Neural progenitor cell (in vitro differentiated cells): ENCODE measurements around the gene OCIAD2. TPM values are rescaled to one million over a fixed set of nuclear protein-coding genes. Genes with fewer than 3 reads are reported as not detected.
"Not testable (repeated sequence)": the region's sequence is repeated elsewhere in the genome, so short reads cannot be mapped to it uniquely, and the experiment has no call there.

ENCODE experiments used
- DNase-seq: peaks from one replicate; pipeline ENCODE4 v3.0.0-alpha.2; 2016; ENCODE audit warnings: low spot score
- H2AFZ ChIP-seq: fragments of 200-600 bp; sonication (generic); replicated peaks from 2 replicates; pipeline ENCODE4 v1.6.1; 2016; ENCODE audit warnings: antibody characterized with exemption
- H3F3A ChIP-seq: fragments of 200-600 bp; sonication (generic); 2 replicates; pipeline ENCODE4 v1.6.1; 2016; ENCODE audit warnings: antibody characterized with exemption, low read depth
- H3K27ac ChIP-seq: fragments of 200-600 bp; sonication (generic); 2 replicates; pipeline ENCODE4 v1.5.1; 2016; ENCODE audit warnings: mild to moderate bottlenecking
- H3K27me3 ChIP-seq: fragments of 200-600 bp; sonication (generic); 2 replicates; pipeline ENCODE4 v1.6.1; 2016; ENCODE audit warnings: mild to moderate bottlenecking, moderate library complexity
- H3K36me3 ChIP-seq: fragments of 200-600 bp; sonication (generic); 2 replicates; pipeline ENCODE4 v1.5.1; 2016
- H3K4me1 ChIP-seq: fragments of 200-600 bp; sonication (generic); 2 replicates; pipeline ENCODE4 v1.6.1; 2016; ENCODE audit warnings: mixed run types
- H3K4me2 ChIP-seq: fragments of 200-600 bp; sonication (generic); 2 replicates; pipeline ENCODE4 v1.6.1; 2016
- H3K4me3 ChIP-seq: fragments of 200-600 bp; sonication (generic); 2 replicates; pipeline ENCODE4 v1.5.1; 2016
- H3K79me2 ChIP-seq: fragments of 200-600 bp; sonication (generic); 2 replicates; pipeline ENCODE4 v1.6.1; 2016; ENCODE audit warnings: low read depth
- H3K9ac ChIP-seq: fragments of 200-600 bp; sonication (generic); 2 replicates; pipeline ENCODE4 v1.6.1; 2016
- H3K9me3 ChIP-seq: fragments of 200-600 bp; sonication (generic); 2 replicates; pipeline ENCODE4 v1.5.1; 2016; ENCODE audit warnings: low read depth
- H4K20me1 ChIP-seq: fragments of 200-600 bp; sonication (generic); 2 replicates; pipeline ENCODE4 v1.6.1; 2016; ENCODE audit warnings: low read depth
- H3K27ac Mint-ChIP-seq: 3 replicates; pipeline ENCODE4 v1.8.0; 2021; ENCODE audit warnings: mixed read lengths
- H3K27me3 Mint-ChIP-seq: 2 replicates; pipeline ENCODE4 v1.8.0; 2022; ENCODE audit warnings: low read depth, mild to moderate bottlenecking, inconsistent platforms, moderate library complexity, mixed read lengths; ENCODE audit not compliant: insufficient read depth
- H3K36me3 Mint-ChIP-seq: 3 replicates; pipeline ENCODE4 v1.8.0; 2021; ENCODE audit warnings: mixed read lengths
- H3K4me1 Mint-ChIP-seq: 3 replicates; pipeline ENCODE4 v1.8.0; 2021; ENCODE audit warnings: mixed read lengths
- H3K4me3 Mint-ChIP-seq: 3 replicates; pipeline ENCODE4 v1.8.0; 2021; ENCODE audit warnings: mild to moderate bottlenecking, moderate library complexity, mixed read lengths
- H3K9me3 Mint-ChIP-seq: 3 replicates; pipeline ENCODE4 v1.8.0; 2020; ENCODE audit warnings: mixed read lengths
- CTCF ChIP-seq: fragments of 200-600 bp; sonication (generic); IDR thresholded peaks from 2 replicates; pipeline ENCODE4 v1.5.1; 2017; ENCODE audit warnings: antibody characterized with exemption, mild to moderate bottlenecking
- EZH2 ChIP-seq: fragments of 200-600 bp; sonication (generic); IDR thresholded peaks from 2 replicates; pipeline ENCODE4 v1.6.1; 2017; ENCODE audit warnings: antibody characterized with exemption, mild to moderate bottlenecking, moderate library complexity
- EZH2phosphoT487 ChIP-seq: fragments of 200-600 bp; sonication (generic); IDR thresholded peaks from 2 replicates; pipeline ENCODE4 v1.6.1; 2017; ENCODE audit warnings: antibody characterized with exemption
- total RNA-seq: library from RNA; depleted of rRNA; stranded (reverse); fragments of >200 nt; gene quantifications from 2 replicates; pipeline ENCODE4 v1.2.3, GENCODE V29; 2015; ENCODE audit warnings: low replicate concordance

Gene OCIAD2
- total RNA-seq, 1 donor from 2014 or later: 28.8 TPM

- no peaks in the 10 kb centered on the region for H3K9me3 Mint-ChIP-seq
Measured at GRCh38 chr4:48879561-48880442, 26.8 kb downstream of the OCIAD2 start.

GRCh38 chr4:48877827-48878535, 28.6 kb downstream of the OCIAD2 start:
- Histone ChIP-seq H3K9me3 (peaks cover 3% of the 10 kb centered on the region), H3K79me2 (no peaks in the 10 kb centered on the region), H3K4me2 (no peak overlapping the region), H3K27me3 (no peaks in the 10 kb centered on the region), H4K20me1 (no peaks in the 10 kb centered on the region), H2AFZ (no peak overlapping the region), H3K4me3 (no peak overlapping the region), H3K4me1 (no peaks in the 10 kb centered on the region), H3F3A (no peaks in the 10 kb centered on the region), H3K27ac (no peak overlapping the region), H3K9ac (no peak overlapping the region), H3K36me3 (no peaks in the 10 kb centered on the region)
- Mint-ChIP-seq H3K4me1 (no peaks in the 10 kb centered on the region), H3K36me3 (no peaks in the 10 kb centered on the region), H3K27ac (no peak overlapping the region), H3K4me3 (no peak overlapping the region), H3K27me3 (no peaks in the 10 kb centered on the region), H3K9me3 (peaks cover 3% of the 10 kb centered on the region)
- DNase-seq: no peak
- TF ChIP-seq EZH2: no peak
- no peak for TF ChIP-seq CTCF
- no peak for TF ChIP-seq EZH2phosphoT487

More at GRCh38 chr4:48879561-48880442, 26.8 kb downstream of the OCIAD2 start:
- Histone ChIP-seq H3K9ac (no peak overlapping the region), H3K27ac (no peak overlapping the region), H3K36me3 (no peaks in the 10 kb centered on the region), H3K4me3 (no peak overlapping the region), H3K9me3 (no peaks in the 10 kb centered on the region), H3K4me2 (no peak overlapping the region), H3F3A (no peaks in the 10 kb centered on the region), H3K79me2 (no peaks in the 10 kb centered on the region), H4K20me1 (no peaks in the 10 kb centered on the region), H2AFZ (no peak overlapping the region), H3K27me3 (no peaks in the 10 kb centered on the region), H3K4me1 (no peaks in the 10 kb centered on the region)
- Mint-ChIP-seq H3K4me3 (no peak overlapping the region), H3K27me3 (no peaks in the 10 kb centered on the region), H3K4me1 (no peaks in the 10 kb centered on the region), H3K27ac (no peak overlapping the region), H3K36me3 (no peaks in the 10 kb centered on the region)
- TF ChIP-seq EZH2phosphoT487 (no peak), EZH2 (no peak), CTCF (no peak)
- peak; percentile 13 for DNase-seq

GRCh38 chr4:48864696-48865095, 41.9 kb downstream of the OCIAD2 start:
- H3K27me3 Mint-ChIP-seq, H3K27ac ChIP-seq, H2AFZ ChIP-seq, H3K79me2 ChIP-seq, H3K9ac ChIP-seq, H3K4me3 Mint-ChIP-seq, H3K4me1 Mint-ChIP-seq, H3K4me3 ChIP-seq, H3K27ac Mint-ChIP-seq, H3K4me2 ChIP-seq, H3K9me3 ChIP-seq, H3K4me1 ChIP-seq, DNase-seq, H4K20me1 ChIP-seq, H3K27me3 ChIP-seq: not testable (repeated sequence)
- Mint-ChIP-seq H3K36me3 (peaks cover 23% of the 10 kb centered on the region), H3K9me3 (peaks cover 16% of the 10 kb centered on the region)
- Histone ChIP-seq H3K36me3 (peaks cover 11% of the 10 kb centered on the region), H3F3A (peaks cover 17% of the 10 kb centered on the region)

- H3K4me1 Mint-ChIP-seq: no peaks in the 10 kb centered on the region
- H3F3A ChIP-seq: peaks cover 17% of the 10 kb centered on the region
- H3K9me3 ChIP-seq: peaks cover 5% of the 10 kb centered on the region
- peaks cover 24% of the 10 kb centered on the region for H3K36me3 Mint-ChIP-seq
- H3K27me3 ChIP-seq: no peaks in the 10 kb centered on the region
- H3K27me3 Mint-ChIP-seq: no peaks in the 10 kb centered on the region
- no peak overlapping the region for H3K4me3 Mint-ChIP-seq
- no peak overlapping the region for H3K4me3 ChIP-seq
- H4K20me1 ChIP-seq: no peaks in the 10 kb centered on the region
- no peak overlapping the region for H3K27ac Mint-ChIP-seq
- no peak overlapping the region for H3K27ac ChIP-seq
- no peaks in the 10 kb centered on the region for H3K4me1 ChIP-seq
- no peak overlapping the region for H2AFZ ChIP-seq
- no peak overlapping the region for H3K9ac ChIP-seq
- peaks cover 21% of the 10 kb centered on the region for H3K36me3 ChIP-seq
- no peaks in the 10 kb centered on the region for H3K79me2 ChIP-seq
- TF ChIP-seq EZH2: no peak
- no peak for TF ChIP-seq EZH2phosphoT487
- TF ChIP-seq CTCF: no peak
- peaks cover 10% of the 10 kb centered on the region for H3K9me3 Mint-ChIP-seq
- H3K4me2 ChIP-seq: no peak overlapping the region
- DNase-seq: no peak
Measured at GRCh38 chr4:48863728-48864127, 42.8 kb downstream of the OCIAD2 start.
